Sigmoid colon (tissue), 7 donors: ENCODE measurements around the gene CHI3L1. TPM values are rescaled to one million over a fixed set of nuclear protein-coding genes. Genes with fewer than 3 reads are reported as not detected.

Experiments used
- DNase-seq: peaks from one replicate; pipeline ENCODE4 v3.0.0-alpha.2; 2019
- H3K27ac ChIP-seq, 4 donors: fragments of 200-600 bp; sonication (generic); one replicate each; pipeline ENCODE4 v1.5.1; 2016 to 2019; ENCODE audit warnings: mild to moderate bottlenecking in 1 of 4
- H3K27me3 ChIP-seq, 3 donors: fragments of 200-600 bp; sonication (generic); one replicate each; pipeline ENCODE4 v1.5.1; 2019; ENCODE audit warnings: mild to moderate bottlenecking in 1 of 3
- H3K36me3 ChIP-seq, 4 donors: fragments of 200-600 bp; sonication (generic); one replicate each; pipeline ENCODE4 v1.5.1; 2016 to 2019
- H3K4me1 ChIP-seq, 4 donors: fragments of 200-600 bp; sonication (generic); one replicate each; pipeline ENCODE4 v1.5.1; 2017 to 2019
- H3K4me3 ChIP-seq, 4 donors: fragments of 200-600 bp; sonication (generic); one replicate each; pipeline ENCODE4 v1.5.1; 2017 to 2019; ENCODE audit warnings: mild to moderate bottlenecking in 2 of 4, moderate library complexity in 1 of 4
- H3K9me3 ChIP-seq, 4 donors: fragments of 200-600 bp in 3 of 4; sonication (generic) in 3 of 4; one replicate each; pipeline versions ENCODE4 v1.5.1 to v1.6.1; 2013 to 2019
- CTCF ChIP-seq, 4 experiments: fragments of 450-650 bp in 3 of 4; fragments of 200-600 bp in 1 of 4; IDR thresholded peaks; one replicate each; pipeline ENCODE4 v1.5.1; 2016 to 2019; ENCODE audit warnings: antibody characterized with exemption in 4 of 4, mild to moderate bottlenecking in 3 of 4, moderate library complexity in 2 of 4
- EP300 ChIP-seq, 4 donors: sonication (generic); formaldehyde crosslinking; IDR thresholded peaks; one replicate each; pipeline ENCODE4 v1.6.1; 2017; ENCODE audit warnings: antibody characterized with exemption in 4 of 4
- POLR2A ChIP-seq, 2 donors: fragments of 450-650 bp; IDR thresholded peaks; one replicate each; pipeline ENCODE4 v1.6.1; 2016; ENCODE audit warnings: antibody characterized with exemption in 2 of 2, mild to moderate bottlenecking in 2 of 2, moderate library complexity in 2 of 2
- POLR2AphosphoS5 ChIP-seq, 4 donors: sonication (generic); formaldehyde crosslinking; IDR thresholded peaks; one replicate each; pipeline ENCODE4 v1.6.1; 2017; ENCODE audit warnings: antibody characterized with exemption in 4 of 4
- WGBS, 2 donors: extraction: QIAGEN DNeasy Blood & Tissue Kit; methylation state at CpG; one replicate each; pipeline ENCODE4 v1.1.7; 2013; 5-methylcytosine and 5-hydroxymethylcytosine counted together
- intact Hi-C: fragments of 100-400 bp; cut with DNase I; formaldehyde crosslinking; loops from one replicate; pipeline ENCODE4 v1.15.1; 2023
- polyA plus RNA-seq, 3 donors: library from polyadenylated mRNA; stranded (reverse); fragments of 200-250 nt; gene quantifications; one replicate each; pipeline ENCODE4 v1.2.3, GENCODE V29; 2013
- total RNA-seq, 4 donors: library from RNA; depleted of rRNA; stranded (reverse); fragments of >200 nt; gene quantifications; one replicate each; pipeline ENCODE4 v1.1.0, GENCODE V29; 2016
- donor health status: healthy with polysubstance abuse.
- donor health status: Bipolar disorder and iron deficiency.
- donor health status: healthy.

Gene CHI3L1
- total and polyA plus RNA-seq, 7 donors = 1.2 to 28.8 (median 3.7) TPM; not detected in 1

GRCh38 chr1:203178821-203179666 lies 7.5 kb downstream of the CHI3L1 start:
- H3K36me3 ChIP-seq = no peaks in the 10 kb centered on the region
- no peak overlapping the region for H3K27ac ChIP-seq
- H3K4me1 ChIP-seq = no peaks in the 10 kb centered on the region
- 91% methylated on average over 14 of the region's 14 CpGs for WGBS, 2 donors
- DNase-seq = no peak
- peaks cover 0 to 3% (median 0%) of the 10 kb centered on the region in 3 donors for H3K27me3 ChIP-seq
- no peak for TF ChIP-seq POLR2AphosphoS5 (IDR thresholded peaks at IDR 0.05)
- TF ChIP-seq EP300 (IDR thresholded peaks at IDR 0.05) = no peak
- no peak for TF ChIP-seq POLR2A (IDR thresholded peaks at IDR 0.05)
- no peak for TF ChIP-seq CTCF (IDR thresholded peaks at IDR 0.05)
- intact Hi-C loops = no loop called here
- H3K9me3 ChIP-seq = no peaks in the 10 kb centered on the region
- H3K4me3 ChIP-seq = no peak overlapping the region

GRCh38 chr1:203178083-203178482 lies 8.4 kb downstream of the CHI3L1 start:
- Histone ChIP-seq H3K36me3 (no peaks in the 10 kb centered on the region), H3K9me3 (no peaks in the 10 kb centered on the region), H3K4me3 (no peak overlapping the region), H3K4me1 (no peaks in the 10 kb centered on the region), H3K27ac (no peak overlapping the region), H3K27me3 (peaks cover 0 to 3% (median 0%) of the 10 kb centered on the region in 3 donors)
- intact Hi-C loops = no loop called here
- no peak for TF ChIP-seq POLR2AphosphoS5 (IDR thresholded peaks at IDR 0.05)
- no peak for TF ChIP-seq EP300 (IDR thresholded peaks at IDR 0.05)
- no peak for TF ChIP-seq CTCF (IDR thresholded peaks at IDR 0.05)
- WGBS, 2 donors = 42 to 72% methylated on average over 5 of the region's 5 CpGs
- DNase-seq = no peak

GRCh38 chr1:203177470-203178039 lies 8.9 kb downstream of the CHI3L1 start:
- Histone ChIP-seq H3K4me1 (no peaks in the 10 kb centered on the region), H3K4me3 (no peak overlapping the region), H3K9me3 (no peaks in the 10 kb centered on the region), H3K36me3 (no peaks in the 10 kb centered on the region), H3K27me3 (peaks cover 0 to 3% (median 0%) of the 10 kb centered on the region in 3 donors), H3K27ac (no peak overlapping the region)
- 44 to 64% methylated on average over 9 of the region's 9 CpGs for WGBS, 2 donors
- intact Hi-C loops = no loop called here
- DNase-seq = no peak
- TF ChIP-seq EP300 (IDR thresholded peaks at IDR 0.05) = no peak
- TF ChIP-seq POLR2AphosphoS5 (IDR thresholded peaks at IDR 0.05) = no peak
- TF ChIP-seq CTCF (IDR thresholded peaks at IDR 0.05) = no peak
- TF ChIP-seq POLR2A (IDR thresholded peaks at IDR 0.05) = no peak

GRCh38 chr1:203177036-203177405 lies 9.5 kb downstream of the CHI3L1 start:
- no peak overlapping the region for H3K4me3 ChIP-seq
- no peaks in the 10 kb centered on the region for H3K9me3 ChIP-seq
- 87 to 89% methylated on average over 6 of the region's 6 CpGs for WGBS, 2 donors
- peaks cover 0 to 3% (median 0%) of the 10 kb centered on the region in 3 donors for H3K27me3 ChIP-seq
- H3K27ac ChIP-seq = no peak overlapping the region
- no peaks in the 10 kb centered on the region for H3K4me1 ChIP-seq
- TF ChIP-seq CTCF (IDR thresholded peaks at IDR 0.05) = no peak
- TF ChIP-seq POLR2A (IDR thresholded peaks at IDR 0.05) = no peak
- no peak for TF ChIP-seq EP300 (IDR thresholded peaks at IDR 0.05)
- no peak for TF ChIP-seq POLR2AphosphoS5 (IDR thresholded peaks at IDR 0.05)
- no peak for DNase-seq
- intact Hi-C loops = no loop called here
- no peaks in the 10 kb centered on the region for H3K36me3 ChIP-seq
